ENCODE results near the gene SND1. TPM values are rescaled to one million over a fixed set of nuclear protein-coding genes. Genes with fewer than 3 reads are reported as not detected.

The SND1 gene
- total RNA-seq, 4 donors from 2014 or later, result 55.5 to 305 (median 80.1) TPM

DNA sequence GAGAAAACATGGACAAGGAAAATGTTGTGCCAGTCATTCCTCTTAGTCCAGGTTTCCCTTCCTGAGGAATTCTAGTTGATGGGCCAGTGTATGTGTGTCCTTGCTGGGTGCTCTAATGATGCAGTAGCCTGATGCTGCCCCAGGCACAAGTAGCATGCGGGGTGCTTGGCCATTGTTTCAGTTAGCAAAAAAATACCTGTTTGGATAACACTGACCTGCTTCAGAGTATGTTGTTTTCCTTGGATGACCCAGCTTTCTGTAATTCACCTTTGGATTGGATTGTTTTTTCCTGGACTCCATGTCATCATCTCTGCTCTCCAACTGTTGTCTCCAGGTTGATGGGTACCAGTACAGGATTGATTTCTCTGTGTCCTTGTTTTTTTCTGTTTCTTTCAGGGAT is 169.2 kb downstream of the SND1 start:
- H3K4me1 ChIP-seq, result no peaks in the 10 kb centered on the region
- H3K27me3 ChIP-seq, result no peaks in the 10 kb centered on the region
- H3K9me3 ChIP-seq, result no peaks in the 10 kb centered on the region
- no peaks in the 10 kb centered on the region for H3K36me3 ChIP-seq
- H3K27ac ChIP-seq, result no peak overlapping the region
- no peak overlapping the region for H3K4me3 ChIP-seq
- no peak for DNase-seq
- TF ChIP-seq POLR2A (IDR thresholded peaks at IDR 0.05), result no peak
- TF ChIP-seq, protein P1, sequence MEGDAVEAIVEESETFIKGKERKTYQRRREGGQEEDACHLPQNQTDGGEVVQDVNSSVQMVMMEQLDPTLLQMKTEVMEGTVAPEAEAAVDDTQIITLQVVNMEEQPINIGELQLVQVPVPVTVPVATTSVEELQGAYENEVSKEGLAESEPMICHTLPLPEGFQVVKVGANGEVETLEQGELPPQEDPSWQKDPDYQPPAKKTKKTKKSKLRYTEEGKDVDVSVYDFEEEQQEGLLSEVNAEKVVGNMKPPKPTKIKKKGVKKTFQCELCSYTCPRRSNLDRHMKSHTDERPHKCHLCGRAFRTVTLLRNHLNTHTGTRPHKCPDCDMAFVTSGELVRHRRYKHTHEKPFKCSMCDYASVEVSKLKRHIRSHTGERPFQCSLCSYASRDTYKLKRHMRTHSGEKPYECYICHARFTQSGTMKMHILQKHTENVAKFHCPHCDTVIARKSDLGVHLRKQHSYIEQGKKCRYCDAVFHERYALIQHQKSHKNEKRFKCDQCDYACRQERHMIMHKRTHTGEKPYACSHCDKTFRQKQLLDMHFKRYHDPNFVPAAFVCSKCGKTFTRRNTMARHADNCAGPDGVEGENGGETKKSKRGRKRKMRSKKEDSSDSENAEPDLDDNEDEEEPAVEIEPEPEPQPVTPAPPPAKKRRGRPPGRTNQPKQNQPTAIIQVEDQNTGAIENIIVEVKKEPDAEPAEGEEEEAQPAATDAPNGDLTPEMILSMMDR (IDR thresholded peaks at IDR 0.05), result no peak

DNA sequence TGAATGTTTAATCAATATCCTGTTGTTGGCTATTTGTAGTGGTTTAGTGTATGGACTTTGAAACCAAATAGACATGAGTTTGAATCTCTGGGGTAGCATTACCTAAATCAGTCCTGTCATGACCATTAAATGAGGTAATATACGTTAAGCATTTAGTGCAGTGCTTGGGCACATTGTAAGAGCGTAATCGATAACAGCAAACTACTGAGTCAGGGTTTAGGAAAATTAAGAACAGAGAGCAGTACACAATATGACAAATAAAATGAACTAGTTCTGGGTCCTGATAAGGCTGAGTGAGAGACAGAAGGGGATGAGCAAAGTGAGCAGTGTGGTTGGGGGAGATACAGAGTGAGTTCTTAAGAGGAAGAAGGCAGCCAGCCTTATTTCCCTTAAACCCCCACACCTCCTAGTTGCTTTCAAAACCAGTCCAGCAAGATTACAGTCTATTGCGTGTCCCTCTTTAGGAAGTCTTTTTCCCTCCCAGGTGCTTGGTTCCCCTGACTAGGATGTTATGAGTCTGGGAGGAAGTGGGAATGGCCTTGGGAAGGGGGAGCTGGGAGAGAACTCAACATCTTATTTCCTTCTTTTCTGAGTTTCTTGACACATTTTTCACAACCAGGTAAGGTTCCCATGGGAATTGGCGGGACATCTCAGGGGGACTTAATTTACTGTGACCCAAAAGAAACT is 171.0 kb downstream of the SND1 start:
- no peak for TF ChIP-seq POLR2A (IDR thresholded peaks at IDR 0.05)
- TF ChIP-seq, protein P1 (IDR thresholded peaks at IDR 0.05), result no peak
- H3K27ac ChIP-seq, result no peak overlapping the region
- H3K9me3 ChIP-seq, result no peaks in the 10 kb centered on the region
- no peak for DNase-seq
- H3K4me1 ChIP-seq, result no peaks in the 10 kb centered on the region
- no peaks in the 10 kb centered on the region for H3K27me3 ChIP-seq
- H3K36me3 ChIP-seq, result no peaks in the 10 kb centered on the region
- H3K4me3 ChIP-seq, result no peak overlapping the region

DNA sequence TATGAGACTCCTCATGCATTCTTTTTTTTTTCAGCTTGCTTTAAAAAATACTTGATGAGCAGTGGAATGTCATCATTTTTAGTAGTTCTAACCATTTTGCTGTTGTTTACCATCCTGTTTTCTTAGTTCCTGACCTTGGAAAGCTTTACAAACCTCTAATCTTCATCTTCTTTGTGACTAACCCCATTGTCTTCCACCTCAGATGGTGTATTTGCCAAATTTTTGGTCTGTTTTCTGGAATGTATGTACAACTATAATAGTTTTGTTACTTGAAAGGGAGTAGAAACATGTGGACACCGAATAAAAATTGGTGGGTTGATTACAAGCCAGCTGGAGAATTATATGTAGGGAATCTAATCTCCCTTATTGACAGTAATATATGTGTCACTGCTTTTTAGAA is 172.7 kb downstream of the SND1 start:
- no peaks in the 10 kb centered on the region for H3K27me3 ChIP-seq
- no peak for DNase-seq
- no peaks in the 10 kb centered on the region for H3K36me3 ChIP-seq
- TF ChIP-seq, protein P1 (IDR thresholded peaks at IDR 0.05), result no peak
- no peak for TF ChIP-seq POLR2A (IDR thresholded peaks at IDR 0.05)
- no peaks in the 10 kb centered on the region for H3K9me3 ChIP-seq
- no peak overlapping the region for H3K27ac ChIP-seq
- no peak overlapping the region for H3K4me3 ChIP-seq
- H3K4me1 ChIP-seq, result no peaks in the 10 kb centered on the region

DNA sequence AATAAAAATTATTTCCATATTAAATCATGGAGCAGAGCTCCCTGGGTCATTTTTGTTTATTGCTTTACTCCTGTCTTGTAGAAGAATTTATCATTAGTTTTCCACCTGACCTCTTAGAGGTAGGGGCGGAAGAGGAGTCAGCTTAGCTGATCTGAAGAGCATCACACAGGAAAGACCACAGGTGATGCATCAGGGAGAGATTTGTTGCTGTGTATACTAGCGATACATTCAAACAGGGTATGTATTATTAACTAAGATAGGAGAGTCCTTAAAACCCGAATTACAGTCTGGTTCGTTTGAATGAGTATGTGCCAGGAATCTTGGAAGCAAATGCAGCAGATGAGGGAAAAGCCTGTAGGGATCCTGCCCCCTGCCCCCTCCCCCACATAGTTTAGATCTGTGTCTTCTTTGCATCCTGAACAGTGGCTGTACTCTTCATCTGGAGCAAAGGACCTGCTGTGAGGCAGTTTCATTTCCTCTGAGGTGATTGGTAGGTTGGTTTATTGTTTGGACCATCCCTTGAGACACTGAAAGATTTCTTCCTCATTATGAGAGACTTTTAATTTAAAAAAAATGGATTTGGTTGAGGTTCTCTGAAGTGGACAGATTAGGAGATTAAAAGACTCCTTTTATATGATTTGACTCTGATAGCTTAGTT is 177.0 kb downstream of the SND1 start:
- H3K4me3 ChIP-seq, result no peak overlapping the region
- H3K9me3 ChIP-seq, result no peaks in the 10 kb centered on the region
- TF ChIP-seq, protein P1 (IDR thresholded peaks at IDR 0.05), result no peak
- TF ChIP-seq POLR2A (IDR thresholded peaks at IDR 0.05), result no peak
- H3K36me3 ChIP-seq, result no peaks in the 10 kb centered on the region
- H3K27me3 ChIP-seq, result no peaks in the 10 kb centered on the region
- H3K4me1 ChIP-seq, result no peaks in the 10 kb centered on the region
- DNase-seq, result no peak
- H3K27ac ChIP-seq, result no peak overlapping the region

DNA sequence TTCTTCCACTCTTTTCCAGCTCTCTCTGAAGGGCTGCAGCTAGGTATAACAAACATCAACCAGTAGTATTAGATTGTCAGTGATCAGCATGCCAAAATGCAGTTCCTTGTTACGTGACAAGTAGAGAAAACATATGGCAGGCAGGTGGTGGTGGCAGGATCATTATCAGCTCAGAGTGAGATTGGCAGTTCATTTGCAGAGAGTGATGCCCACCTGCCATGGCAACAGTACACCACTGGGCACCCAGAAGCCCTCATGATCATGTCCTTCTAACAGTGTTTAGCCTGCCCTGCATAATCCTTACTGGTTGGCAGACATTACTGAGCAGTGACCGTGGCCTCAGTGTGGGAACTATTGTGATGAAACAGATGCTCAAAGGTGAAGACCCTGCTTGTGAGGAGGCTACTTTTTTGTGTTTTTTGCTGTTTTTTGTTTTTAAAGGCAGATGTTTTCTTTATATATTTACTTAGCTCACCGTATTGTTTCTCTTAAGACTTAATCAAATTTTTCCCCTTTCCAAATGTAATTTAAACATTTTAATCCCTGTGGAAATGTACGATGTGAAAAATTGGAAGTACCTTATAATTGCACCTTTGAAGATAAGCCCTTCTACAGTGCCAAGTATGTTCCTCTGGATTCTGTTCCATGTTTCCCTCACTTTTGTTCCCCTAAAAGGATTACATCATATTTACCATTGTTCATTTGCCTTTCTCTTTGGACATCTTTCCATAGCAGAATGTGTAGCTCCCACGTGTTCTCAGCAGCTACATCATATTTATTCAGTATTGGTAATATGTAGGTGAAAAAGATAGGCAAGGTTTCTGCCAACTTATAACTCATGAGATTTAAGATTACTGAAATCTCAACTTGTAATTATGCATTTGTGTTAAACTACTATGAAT is 179.6 kb downstream of the SND1 start:
- Histone ChIP-seq H3K4me3 (no peak overlapping the region), H3K27ac (no peak overlapping the region), H3K9me3 (no peaks in the 10 kb centered on the region), H3K4me1 (no peaks in the 10 kb centered on the region), H3K36me3 (no peaks in the 10 kb centered on the region), H3K27me3 (no peaks in the 10 kb centered on the region)
- TF ChIP-seq POLR2A (IDR thresholded peaks at IDR 0.05), result no peak
- TF ChIP-seq, protein P1 (IDR thresholded peaks at IDR 0.05), result no peak
- DNase-seq, result no peak
